ENCODE data around the gene TNIK.

Gene TNIK

DNA sequence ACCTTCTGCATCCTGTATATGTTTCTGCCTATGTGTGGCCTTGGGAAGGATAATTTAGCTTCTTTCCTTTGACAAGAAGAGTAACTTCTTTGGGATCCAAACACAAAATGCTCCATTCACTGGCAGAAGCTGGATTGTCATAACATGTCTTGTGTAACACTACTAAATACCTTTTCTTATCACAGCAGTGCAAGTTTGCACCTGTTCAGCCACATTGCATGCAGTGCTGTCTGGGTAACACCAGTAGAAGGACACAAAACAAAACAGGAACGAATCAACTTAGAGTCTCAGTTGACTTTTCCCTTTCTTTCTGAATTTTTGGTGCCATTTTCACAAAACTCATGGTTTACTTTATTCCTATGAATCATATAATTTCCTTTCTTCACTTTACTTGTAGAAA lies 43.6 kb upstream of the TNIK start:
- DNase-seq (ENCODE audit: low read depth): no peak
- TF ChIP-seq CTCF (conservative IDR thresholded peaks at IDR 0.05; ENCODE audit: low read depth, low read length): no peak

GRCh38 chr3:171498921-171499320 lies 38.7 kb upstream of the TNIK start:
- no peak overlapping the region for H3K4me3 ChIP-seq (ENCODE audit: low read depth, low read length)
- DNase-seq (ENCODE audit: low read depth): no peak
- TF ChIP-seq CTCF (conservative IDR thresholded peaks at IDR 0.05; ENCODE audit: low read depth, low read length): no peak

More for the DNA sequence above, 43.6 kb upstream of the TNIK start:
- no peak overlapping the region for H3K4me3 ChIP-seq (ENCODE audit: low read depth, low read length)

DNA sequence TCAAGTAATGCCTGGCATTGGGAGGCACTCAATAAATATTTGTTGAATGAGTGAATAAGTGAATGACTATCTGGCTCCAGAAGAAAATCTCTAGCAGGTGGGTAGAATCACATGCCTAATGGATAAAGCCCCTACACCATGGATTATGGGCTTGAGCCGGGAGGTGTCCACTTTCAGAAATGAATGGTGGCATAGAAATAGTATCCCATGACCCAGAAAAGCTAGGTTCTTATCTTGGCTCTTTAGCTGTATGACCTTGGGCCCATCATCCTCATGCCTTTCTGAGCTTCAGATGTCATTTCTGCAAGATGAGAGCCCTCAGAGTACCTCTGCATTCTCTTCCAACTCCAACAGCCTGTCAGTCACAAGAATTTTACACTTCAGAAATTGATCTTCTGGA lies 37.3 kb upstream of the TNIK start:
- TF ChIP-seq CTCF (conservative IDR thresholded peaks at IDR 0.05; ENCODE audit: low read depth, low read length): no peak
- H3K4me3 ChIP-seq (ENCODE audit: low read depth, low read length): no peak overlapping the region
- DNase-seq (ENCODE audit: low read depth): no peak

GRCh38 chr3:171495413-171495812 lies 35.2 kb upstream of the TNIK start:
- no peak for TF ChIP-seq CTCF (conservative IDR thresholded peaks at IDR 0.05; ENCODE audit: low read depth, low read length)
- H3K4me3 ChIP-seq (ENCODE audit: low read depth, low read length): no peak overlapping the region
- DNase-seq (ENCODE audit: low read depth): no peak

DNA sequence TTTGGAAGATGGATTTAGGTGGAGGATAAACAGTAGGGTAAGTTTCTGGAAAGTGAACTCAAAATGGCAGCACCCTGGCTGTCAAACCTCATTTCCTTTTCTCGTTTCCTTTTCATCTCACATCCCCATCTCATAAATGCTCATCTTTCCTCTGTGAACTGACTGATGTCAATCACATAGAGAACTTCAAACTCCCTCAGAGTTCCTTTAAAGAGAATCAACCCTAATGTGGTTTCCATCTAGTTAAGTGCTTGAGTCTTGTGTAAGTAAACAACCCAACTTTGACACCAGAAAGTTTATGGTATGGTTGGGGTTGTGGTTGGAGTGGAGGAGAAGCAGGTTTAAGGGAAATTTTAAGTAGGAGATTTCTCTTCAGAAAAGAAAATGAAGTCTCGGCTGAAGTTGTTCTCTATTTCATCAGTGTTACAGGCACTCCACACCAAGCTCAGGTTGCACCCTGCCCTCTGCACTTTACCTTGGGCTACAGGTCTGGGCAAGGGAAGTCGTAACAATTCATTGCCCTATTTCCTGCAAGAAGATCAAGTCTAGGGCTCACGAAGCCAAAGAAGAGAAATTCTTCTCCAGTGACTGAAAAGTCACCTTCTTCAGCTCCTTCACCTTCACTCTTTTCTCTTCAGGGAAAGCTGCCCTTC lies 34.4 kb upstream of the TNIK start:
- no peak for DNase-seq (ENCODE audit: low read depth)
- no peak overlapping the region for H3K4me3 ChIP-seq (ENCODE audit: low read depth, low read length)

DNA sequence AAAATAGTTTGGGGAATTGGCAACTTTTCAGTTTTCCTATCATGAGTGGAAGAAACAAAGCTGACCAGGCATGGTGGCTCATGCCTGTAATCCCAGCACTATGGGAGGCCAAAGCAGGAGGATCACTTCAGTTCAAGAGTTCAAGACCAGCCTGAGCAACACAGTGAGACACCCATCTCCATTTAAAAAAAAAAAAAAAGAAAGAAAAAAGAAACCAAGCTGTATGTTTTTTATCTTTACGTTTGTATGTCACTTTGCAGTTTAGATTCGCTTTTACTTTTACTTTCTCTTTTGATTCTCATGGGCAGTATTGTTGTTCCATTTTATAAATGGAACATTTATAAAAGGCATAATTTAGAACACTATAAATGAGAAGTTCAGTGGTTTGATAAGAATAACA lies 31.2 kb upstream of the TNIK start:
- H3K4me3 ChIP-seq (ENCODE audit: low read depth, low read length): no peak overlapping the region
- no peak for DNase-seq (ENCODE audit: low read depth)
- no peak for TF ChIP-seq CTCF (conservative IDR thresholded peaks at IDR 0.05; ENCODE audit: low read depth, low read length)

More for the DNA sequence above, 34.4 kb upstream of the TNIK start:
- no peak for TF ChIP-seq CTCF (conservative IDR thresholded peaks at IDR 0.05; ENCODE audit: low read depth, low read length)

GRCh38 chr3:171490901-171491300 lies 30.7 kb upstream of the TNIK start:
- TF ChIP-seq CTCF (conservative IDR thresholded peaks at IDR 0.05; ENCODE audit: low read depth, low read length): no peak
- no peak for DNase-seq (ENCODE audit: low read depth)
- H3K4me3 ChIP-seq (ENCODE audit: low read depth, low read length): no peak overlapping the region

Data from choroid plexus epithelial cell (primary cell).